Fibroblast of lung (primary cell): ENCODE data around the gene QSOX2.

Source experiments
- EZH2 ChIP-seq: IDR thresholded peaks from 2 replicates; pipeline ENCODE4 v1.5.1; 2012; ENCODE audit warnings: low read length, control low read depth, mild to moderate bottlenecking; ENCODE audit errors: missing control alignments
- TF ChIP-seq, protein P1 (sequence below), 2 donors: IDR thresholded peaks in 1 of 2; conservative IDR thresholded peaks in 1 of 2; 1 replicate in 1 of 2; 2 replicates in 1 of 2; pipeline ENCODE4 v1.5.1; 2011 to 2012; ENCODE audit warnings: low read length in 2 of 2, control low read depth in 1 of 2, inconsistent platforms in 1 of 2, low read depth in 1 of 2, mild to moderate bottlenecking in 1 of 2

DNA sequence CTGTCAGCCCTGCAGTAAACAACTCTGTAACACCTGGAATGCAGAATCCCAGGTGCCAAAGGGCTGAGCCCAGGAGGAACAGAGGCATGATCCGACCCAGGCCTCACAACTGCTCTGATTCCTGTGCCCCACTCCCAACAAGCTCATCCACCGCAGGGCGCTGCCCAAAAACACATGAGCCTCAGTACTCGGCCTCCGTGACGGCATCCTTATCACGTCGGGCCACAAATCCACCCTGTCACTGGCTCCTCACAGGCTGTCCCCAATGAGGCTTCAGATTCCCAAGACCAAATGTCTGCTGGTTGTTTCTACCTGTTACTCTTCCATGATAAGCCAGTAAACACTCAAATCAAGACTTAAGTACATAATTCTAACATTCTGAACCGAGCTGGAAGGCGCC is 15.2 kb downstream of the QSOX2 start:
- TF ChIP-seq, protein P1, sequence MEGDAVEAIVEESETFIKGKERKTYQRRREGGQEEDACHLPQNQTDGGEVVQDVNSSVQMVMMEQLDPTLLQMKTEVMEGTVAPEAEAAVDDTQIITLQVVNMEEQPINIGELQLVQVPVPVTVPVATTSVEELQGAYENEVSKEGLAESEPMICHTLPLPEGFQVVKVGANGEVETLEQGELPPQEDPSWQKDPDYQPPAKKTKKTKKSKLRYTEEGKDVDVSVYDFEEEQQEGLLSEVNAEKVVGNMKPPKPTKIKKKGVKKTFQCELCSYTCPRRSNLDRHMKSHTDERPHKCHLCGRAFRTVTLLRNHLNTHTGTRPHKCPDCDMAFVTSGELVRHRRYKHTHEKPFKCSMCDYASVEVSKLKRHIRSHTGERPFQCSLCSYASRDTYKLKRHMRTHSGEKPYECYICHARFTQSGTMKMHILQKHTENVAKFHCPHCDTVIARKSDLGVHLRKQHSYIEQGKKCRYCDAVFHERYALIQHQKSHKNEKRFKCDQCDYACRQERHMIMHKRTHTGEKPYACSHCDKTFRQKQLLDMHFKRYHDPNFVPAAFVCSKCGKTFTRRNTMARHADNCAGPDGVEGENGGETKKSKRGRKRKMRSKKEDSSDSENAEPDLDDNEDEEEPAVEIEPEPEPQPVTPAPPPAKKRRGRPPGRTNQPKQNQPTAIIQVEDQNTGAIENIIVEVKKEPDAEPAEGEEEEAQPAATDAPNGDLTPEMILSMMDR (conservative IDR thresholded peaks at IDR 0.05 in 1 of 2, IDR thresholded peaks at IDR 0.05 in 1 of 2; ENCODE audit: low read depth in 1 of 2, low read length in 2 of 2) = no peak
- TF ChIP-seq EZH2 = no peak
